Regular cardiac myocyte (primary cell): ENCODE measurements around the gene CXCL6. TPM values are rescaled to one million over a fixed set of nuclear protein-coding genes. Genes with fewer than 3 reads are reported as not detected.

Source experiments
- total RNA-seq: library from RNA; depleted of rRNA; stranded (reverse); fragments of >200 nt; gene quantifications from 2 replicates; pipeline ENCODE4 v1.2.3, GENCODE V29; 2014

The CXCL6 gene
- 49.7 and 349 TPM in 2 replicates for total RNA-seq

DNA sequence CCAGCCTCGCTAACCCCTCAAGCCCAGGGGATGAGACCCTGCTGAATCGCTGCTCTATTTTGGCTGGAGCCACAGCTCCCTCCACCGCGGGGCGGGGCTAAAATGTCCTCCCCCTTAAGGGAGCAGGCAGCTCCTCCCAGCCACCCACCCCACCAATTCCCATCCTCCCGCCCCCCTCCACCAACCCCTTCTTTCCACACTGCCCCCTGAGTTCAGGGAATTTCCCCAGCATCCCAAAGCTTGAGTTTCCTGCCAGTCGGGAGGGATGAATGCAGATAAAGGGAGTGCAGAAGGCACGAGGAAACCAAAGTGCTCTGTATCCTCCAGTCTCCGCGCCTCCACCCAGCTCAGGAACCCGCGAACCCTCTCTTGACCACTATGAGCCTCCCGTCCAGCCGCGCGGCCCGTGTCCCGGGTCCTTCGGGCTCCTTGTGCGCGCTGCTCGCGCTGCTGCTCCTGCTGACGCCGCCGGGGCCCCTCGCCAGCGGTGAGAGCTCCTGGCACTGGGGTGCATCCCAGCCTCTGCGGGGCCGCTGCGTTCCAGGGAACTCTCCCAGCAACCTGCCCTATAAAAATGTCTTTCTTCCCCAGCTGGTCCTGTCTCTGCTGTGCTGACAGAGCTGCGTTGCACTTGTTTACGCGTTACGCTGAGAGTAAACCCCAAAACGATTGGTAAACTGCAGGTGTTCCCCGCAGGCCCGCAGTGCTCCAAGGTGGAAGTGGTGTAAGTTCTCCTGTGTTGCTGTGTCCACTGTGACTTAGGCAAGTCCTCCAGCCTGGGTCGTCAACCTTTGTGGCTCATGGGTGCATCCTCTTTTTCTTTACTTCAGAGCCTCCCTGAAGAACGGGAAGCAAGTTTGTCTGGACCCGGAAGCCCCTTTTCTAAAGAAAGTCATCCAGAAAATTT, at the start of gene CXCL6:
TSS of gene CXCL6 (plus strand) at position 306 of the 907 bp plus-strand sequence. CDS start at position 379, 73 bp downstream.

DNA sequence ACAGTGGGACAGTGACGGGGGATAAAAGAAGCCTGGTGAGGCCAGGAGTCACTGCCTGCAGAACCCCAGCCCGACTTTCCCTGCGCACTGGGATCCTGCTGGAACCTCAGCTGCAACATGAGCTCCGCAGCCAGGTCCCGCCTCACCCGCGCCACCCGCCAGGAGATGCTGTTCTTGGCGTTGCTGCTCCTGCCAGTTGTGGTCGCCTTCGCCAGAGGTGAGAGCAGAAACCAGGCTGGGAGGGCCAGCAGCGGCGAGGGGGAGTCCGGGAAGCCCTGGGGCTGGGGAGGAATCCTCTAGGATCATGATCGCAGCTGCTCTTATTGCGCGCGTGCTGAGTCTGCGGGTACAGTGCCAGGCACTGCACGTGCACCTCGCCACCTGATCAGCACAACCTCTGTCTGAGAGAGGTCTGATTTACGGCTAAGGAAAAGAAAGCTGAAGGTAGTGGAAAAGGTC, 16.8 kb downstream of the CXCL6 start, which contains the start of gene PF4V1:
TSS of gene PF4V1 (plus strand) at position 51 of the 459 bp plus-strand sequence. CDS start at position 118, 67 bp downstream.

DNA sequence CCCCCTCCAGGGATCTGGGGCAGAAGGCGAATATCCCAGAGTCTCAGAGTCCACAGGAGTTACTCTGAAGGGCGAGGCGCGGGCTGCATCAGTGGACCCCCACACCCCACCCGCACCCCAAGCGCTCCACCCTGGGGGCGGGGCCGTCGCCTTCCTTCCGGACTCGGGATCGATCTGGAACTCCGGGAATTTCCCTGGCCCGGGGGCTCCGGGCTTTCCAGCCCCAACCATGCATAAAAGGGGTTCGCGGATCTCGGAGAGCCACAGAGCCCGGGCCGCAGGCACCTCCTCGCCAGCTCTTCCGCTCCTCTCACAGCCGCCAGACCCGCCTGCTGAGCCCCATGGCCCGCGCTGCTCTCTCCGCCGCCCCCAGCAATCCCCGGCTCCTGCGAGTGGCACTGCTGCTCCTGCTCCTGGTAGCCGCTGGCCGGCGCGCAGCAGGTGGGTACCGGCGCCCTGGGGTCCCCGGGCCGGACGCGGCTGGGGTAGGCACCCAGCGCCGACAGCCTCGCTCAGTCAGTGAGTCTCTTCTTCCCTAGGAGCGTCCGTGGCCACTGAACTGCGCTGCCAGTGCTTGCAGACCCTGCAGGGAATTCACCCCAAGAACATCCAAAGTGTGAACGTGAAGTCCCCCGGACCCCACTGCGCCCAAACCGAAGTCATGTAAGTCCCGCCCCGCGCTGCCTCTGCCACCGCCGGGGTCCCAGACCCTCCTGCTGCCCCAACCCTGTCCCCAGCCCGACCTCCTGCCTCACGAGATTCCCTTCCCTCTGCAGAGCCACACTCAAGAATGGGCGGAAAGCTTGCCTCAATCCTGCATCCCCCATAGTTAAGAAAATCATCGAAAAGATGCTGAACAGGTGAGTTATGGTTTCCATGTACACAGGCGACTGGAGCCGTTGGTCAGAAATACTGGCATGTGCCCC, 32.9 kb downstream of the CXCL6 start, which contains the start of gene CXCL1:
TSS of gene CXCL1 (plus strand) at position 264 of the 926 bp plus-strand sequence. CDS start at position 342, 78 bp downstream.

Other genes starting within 250 kb of the CXCL6 start
- gene RASSF6, start 216.2 kb upstream of the CXCL6 start, total RNA-seq = under 0.01 TPM in 1 of 2 replicates, not detected in the other
- 991 and 1,189 TPM in 2 replicates for gene CXCL8, start 96.1 kb upstream of the CXCL6 start, total RNA-seq
- 10.2 and 16.1 TPM in 2 replicates for gene PF4V1, start 16.6 kb downstream of the CXCL6 start, total RNA-seq
- 80.9 and 193 TPM in 2 replicates for gene CXCL1, start 32.7 kb downstream of the CXCL6 start, total RNA-seq
- not detected in 2 replicates for gene PF4, start 145.3 kb downstream of the CXCL6 start, total RNA-seq
- gene PPBP, start 151.5 kb downstream of the CXCL6 start, total RNA-seq = not detected in 2 replicates
- 2.7 and 7.6 TPM in 2 replicates for gene CXCL5, start 162.0 kb downstream of the CXCL6 start, total RNA-seq
- gene CXCL3, start 202.0 kb downstream of the CXCL6 start, total RNA-seq = 5.4 and 10.7 TPM in 2 replicates